AML-193 (cell line): ENCODE data around the gene RABL6.
"Not testable (repeated sequence)": the region's sequence is repeated elsewhere in the genome, so short reads cannot be mapped to it uniquely, and the experiment has no call there.

Experiments used
- DNase-seq, 2 experiments: peaks; one replicate each; lab custom pipeline; 2025; lab: John Stamatoyannopoulos, UW

Gene RABL6

DNA sequence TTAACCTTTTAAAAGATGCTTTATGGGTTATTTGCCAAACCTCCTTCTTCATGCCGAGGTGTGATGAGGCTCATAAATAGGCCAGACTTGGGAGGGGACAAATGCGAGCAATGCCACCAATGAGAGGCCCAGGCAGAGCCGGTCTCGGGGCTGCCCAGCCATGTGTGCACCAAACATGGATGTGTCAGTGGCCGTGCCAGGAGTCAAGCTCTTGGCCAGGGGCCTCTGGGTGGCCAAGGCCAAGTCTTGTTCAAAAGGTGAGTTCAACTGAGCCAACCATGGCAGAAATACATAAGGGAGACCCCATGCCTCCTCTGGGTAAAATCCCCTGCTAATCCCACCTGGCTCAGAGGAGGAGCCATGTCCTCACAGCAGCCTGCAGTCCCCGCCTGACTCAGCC, 32.6 kb upstream of the RABL6 start:
- no peak for DNase-seq

DNA sequence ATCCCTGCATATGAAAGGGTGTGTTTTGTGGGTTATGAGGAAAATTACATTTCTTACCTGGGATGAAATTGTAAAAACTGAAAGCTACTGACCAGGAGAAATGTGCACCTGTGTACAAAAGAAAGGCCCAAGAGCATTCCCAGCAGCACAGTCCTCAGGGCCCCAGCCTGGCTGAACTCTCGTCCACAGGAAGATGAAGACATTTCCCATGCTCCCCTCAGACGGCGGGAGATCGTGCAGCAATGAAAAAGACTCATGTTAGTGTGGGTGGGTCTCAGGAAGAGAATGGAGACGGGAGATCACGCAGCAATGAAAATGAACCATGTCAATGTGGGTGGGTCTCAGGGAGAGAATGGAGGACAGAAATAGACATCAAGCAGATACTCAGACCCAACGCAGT, 30.8 kb upstream of the RABL6 start:
- DNase-seq = no peak

DNA sequence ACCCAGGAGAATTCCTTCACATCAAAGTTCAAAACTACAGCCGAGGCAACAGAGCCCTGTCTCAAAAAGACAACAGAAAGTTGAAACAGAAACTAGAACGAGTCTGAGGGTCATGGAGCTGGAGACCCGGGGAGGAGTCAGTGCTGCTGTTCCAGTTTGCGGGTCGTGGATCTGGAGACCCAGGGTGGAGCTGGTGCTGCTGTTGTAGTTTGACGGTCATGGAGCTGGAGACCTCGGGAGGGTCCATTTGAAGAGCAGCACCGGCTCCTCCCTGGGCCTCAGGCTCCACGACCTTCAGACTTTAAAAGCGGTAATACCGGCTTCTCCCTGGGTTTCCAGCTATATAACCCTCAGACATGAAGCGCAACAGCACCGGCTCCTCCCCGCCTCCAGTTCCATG, 30.4 kb upstream of the RABL6 start:
- no peak for DNase-seq

DNA sequence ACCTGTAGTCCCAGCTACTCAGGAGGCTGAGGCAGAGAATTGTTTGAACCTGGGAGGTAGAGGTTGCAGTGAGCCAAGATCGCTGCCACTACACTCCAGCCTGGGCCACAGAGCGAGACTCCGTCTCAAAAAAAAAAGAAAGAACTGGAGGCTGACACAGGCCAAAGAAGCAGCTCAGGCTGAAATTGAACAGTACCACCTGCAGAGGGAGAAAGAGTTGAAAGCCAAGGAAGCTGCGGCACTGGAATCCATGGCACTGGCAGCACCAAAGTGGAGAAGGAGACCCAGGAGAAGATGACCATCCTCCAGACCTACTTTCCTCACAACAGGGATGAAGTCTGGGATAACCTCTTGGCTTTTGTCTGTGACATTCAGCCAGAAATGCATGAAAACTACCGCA, 27.9 kb upstream of the RABL6 start:
- DNase-seq = no peak

DNA sequence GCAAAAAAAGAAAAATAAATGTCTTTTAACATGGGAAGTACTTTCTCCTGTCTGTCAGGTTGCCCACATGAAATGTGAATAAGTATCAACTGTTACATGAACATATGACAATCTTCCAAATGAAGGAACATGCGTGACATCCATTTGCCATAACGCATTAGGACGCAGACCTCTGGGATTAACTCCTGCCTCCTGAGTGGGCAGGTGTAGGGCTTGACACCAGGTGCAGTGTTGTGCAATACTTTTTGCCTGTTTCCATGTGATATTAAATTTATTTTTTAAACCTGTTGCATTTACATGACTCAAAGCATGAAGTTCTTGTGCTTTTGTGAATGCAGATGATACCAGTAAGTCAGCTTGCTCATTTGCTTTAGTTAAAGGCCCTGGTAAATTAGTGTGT, 25.3 kb upstream of the RABL6 start:
- DNase-seq = no peak

DNA sequence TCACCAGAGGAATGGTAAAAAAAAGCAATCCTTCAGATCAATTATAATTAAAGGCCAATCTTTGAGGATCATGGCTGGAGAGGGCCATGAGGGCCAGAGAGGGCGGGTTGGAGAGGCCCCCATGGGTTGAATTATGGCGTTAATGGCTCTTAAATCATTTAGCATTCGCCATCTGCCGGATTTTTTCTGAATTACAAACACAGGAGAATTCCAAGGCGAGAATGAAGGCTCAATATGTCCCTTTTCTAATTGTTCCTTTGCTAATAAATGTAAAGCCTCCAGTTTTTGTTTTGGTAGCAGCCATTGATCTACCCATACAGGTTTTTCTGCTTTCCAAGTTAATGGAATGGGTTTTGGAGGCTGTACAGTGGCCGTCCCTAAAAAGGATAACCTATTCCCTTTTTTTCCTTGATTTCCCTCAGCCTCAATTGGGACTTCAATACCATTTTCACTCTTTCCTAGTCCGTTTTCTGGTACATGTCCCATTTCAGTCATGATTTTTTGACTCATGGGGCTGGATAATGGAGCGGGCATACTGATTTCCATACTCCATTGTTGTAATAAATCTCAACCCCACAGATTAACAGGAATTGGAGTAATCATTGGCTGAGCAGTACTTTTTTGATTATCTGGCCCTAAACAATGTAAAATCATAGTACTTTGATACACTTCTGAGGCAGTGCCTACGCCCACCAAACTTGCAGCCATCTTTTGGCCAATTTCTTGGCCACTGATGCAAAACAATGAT, 23.3 kb upstream of the RABL6 start:
- peak; percentile 13 to 18 for DNase-seq

DNA sequence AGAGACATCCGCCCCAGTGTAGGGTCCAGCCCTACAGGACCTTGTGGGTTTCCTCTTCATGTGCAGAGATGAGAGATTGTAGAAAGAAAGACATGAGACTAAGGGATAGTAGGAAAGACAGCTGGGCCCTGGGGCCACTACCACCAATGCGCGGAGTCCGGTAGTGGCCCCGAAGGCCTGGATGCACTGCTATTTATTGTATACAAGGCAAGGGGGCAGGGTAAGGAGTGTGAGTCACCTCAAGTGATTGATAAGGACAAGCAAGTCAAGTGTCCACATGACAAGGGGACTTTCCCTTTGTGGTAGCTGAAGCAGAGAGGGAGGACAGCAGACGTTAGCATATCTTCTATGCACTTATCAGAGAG, 22.8 kb upstream of the RABL6 start:
- DNase-seq = no peak

DNA sequence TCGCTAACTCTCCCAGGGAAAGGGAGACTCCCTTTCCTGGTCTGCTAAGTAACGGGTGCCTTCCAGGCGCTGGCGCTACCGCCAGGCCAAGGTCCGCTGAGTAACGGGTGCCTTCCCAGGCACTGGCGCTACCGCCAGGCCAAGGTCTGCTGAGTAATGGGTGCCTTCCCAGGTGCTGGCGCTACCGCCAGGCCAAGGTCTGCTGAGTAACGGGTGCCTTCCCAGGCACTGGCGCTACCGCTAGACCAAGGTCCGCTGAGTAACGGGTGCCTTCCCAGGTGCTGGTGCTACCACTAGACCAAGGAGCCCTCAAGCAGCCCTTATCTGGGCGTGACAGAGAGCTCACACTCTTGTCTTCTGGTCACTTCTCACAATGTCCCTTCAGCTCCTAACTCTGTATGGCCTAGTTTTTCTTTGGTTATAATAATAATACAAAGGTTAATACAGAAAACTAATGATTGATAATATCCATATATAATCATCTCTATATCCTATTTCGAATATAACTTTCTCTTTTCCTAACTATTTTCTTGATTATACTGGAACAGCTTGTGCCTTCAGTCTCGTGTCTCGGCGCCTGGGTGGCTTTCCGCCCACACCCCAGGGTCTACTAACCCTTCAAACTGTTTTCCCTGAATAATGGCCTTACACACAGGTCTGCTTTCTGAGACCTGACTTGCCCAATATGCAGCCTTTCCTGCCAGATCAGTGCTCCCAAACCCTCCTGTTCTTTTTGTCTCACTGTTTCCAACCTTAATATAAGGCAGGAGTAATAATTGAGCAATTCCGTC, 22.0 kb upstream of the RABL6 start:
- DNase-seq = not testable (repeated sequence)

DNA sequence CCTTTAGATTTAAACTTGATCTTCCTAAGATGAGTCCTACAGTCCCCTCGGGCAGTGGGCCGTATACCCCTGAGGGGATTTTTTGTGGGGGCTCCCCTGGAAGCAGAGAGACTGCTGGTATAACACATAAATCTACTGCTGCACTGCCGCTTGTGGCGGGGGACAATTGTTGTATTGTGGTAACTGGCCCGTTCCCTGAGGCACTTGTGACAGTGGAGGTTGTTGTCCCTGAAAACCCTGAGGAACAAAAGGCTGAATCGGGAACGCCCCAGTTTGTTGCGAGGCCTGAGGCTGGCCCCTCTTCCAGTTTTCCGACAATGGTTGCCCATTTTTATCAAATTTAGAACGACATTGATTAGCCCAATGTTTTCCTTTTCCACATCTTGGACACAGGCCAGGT, 21.3 kb upstream of the RABL6 start:
- no peak for DNase-seq

DNA sequence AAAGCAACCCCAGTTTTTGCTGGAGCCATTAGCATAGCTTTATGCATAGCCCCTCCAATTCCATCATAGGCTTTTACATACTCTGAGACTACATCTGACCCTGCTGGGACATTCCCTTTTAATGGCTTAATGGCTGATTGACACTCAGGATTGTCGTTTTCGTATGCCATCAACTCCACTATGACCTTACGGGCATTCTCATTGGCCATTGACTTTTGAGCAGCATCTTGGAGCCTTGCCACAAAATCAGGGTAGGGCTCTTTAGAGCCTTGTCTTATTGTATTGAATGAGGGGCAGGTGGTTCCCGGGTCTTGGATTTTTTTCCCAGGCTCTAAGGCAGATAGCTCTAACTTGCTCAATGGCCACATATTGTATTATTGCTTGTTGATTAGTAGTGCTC, 20.8 kb upstream of the RABL6 start:
- not testable (repeated sequence) for DNase-seq

DNA sequence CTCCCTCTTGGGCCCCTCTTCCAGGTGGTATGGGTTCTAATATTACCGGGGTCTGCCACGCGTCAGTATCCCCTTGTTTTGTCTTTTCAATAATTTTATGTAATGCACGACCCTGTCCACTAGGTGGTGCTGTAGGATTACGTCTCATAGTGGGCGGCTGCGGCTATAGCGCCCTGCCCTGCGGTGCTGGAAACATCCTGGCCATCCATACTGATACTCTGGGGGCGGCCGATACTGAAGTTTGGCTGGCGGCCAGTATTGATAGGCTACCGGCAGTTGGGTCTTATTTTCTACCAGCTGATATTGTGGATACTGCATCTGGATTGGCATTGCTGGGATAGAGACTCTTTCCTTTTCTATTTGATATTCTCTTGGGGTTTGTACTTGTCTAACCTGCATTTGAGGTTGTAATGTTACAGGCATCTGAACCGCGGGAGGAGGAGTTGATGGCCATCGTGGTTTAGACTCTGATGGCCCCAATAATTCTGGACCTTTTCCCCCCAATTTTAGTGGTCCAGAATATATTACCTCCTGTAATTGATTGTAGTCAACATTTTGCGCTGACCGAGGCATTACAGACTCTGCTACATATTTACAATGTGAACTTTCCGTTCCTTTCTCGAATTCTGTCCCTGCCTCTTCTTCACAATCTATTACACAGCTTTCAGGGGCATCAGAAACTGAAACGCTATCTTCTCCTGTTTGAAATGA, 19.9 kb upstream of the RABL6 start:
- DNase-seq = peak; percentile 42 to 65

DNA sequence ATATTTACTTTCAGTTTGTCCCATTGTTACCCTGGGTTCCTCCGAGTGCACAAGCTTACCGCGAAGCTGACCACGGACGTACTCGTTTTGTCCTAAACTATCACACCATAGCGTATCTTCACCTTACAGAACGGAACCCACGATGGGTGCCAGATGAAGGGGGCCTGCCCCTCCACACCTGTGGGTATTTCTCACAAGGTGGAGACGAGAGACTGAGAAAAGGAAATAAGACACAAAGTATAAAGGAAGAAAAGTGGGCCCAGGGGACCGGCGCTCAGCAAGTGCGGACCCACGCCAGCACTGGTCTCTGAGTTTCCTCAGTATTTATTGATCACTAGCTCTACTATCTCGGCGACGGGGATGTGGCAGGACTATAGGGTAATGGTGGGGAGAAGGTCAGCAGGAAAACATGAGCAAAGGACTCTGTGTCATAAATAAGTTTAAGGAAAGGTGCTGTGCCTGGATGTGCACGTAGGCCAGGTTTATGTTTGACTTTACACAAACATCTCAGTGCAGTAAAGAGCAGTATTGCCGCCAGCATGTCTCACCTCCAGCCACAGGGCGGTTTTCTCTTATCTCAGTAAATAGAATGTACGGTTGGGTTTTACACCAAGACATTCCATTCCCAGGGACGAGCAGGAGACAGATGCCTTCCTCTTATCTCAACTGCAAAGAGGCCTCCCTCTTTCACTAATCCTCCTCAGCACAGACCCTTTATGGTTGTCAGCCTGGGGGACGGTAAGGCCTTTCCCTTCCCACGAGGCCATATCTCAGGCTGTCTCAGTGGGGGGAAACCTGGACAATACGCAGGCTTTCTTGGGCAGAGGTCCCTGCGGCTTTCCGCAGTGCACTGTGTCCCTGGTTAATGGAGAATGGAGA, 18.9 kb upstream of the RABL6 start:
- not testable (repeated sequence) for DNase-seq

DNA sequence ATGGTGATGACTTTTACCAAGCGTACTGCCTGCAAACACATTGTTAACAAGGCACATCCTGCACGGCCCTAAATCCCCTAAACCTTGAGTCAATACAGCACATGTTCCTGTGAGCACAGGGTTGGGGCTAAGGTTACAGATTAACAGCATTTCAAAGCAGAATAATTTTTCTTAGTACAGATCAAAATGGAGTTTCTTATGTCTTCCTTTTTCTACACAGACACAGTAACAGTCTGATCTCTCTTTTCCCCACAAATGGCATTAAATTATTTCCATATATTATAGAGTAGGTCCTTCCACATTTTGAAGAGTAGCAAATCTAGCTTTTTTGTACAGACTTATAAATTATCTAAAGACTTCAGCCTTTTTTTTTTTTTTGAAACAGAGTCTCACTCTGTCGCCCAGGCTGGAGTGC, 18.2 kb upstream of the RABL6 start:
- DNase-seq = no peak

DNA sequence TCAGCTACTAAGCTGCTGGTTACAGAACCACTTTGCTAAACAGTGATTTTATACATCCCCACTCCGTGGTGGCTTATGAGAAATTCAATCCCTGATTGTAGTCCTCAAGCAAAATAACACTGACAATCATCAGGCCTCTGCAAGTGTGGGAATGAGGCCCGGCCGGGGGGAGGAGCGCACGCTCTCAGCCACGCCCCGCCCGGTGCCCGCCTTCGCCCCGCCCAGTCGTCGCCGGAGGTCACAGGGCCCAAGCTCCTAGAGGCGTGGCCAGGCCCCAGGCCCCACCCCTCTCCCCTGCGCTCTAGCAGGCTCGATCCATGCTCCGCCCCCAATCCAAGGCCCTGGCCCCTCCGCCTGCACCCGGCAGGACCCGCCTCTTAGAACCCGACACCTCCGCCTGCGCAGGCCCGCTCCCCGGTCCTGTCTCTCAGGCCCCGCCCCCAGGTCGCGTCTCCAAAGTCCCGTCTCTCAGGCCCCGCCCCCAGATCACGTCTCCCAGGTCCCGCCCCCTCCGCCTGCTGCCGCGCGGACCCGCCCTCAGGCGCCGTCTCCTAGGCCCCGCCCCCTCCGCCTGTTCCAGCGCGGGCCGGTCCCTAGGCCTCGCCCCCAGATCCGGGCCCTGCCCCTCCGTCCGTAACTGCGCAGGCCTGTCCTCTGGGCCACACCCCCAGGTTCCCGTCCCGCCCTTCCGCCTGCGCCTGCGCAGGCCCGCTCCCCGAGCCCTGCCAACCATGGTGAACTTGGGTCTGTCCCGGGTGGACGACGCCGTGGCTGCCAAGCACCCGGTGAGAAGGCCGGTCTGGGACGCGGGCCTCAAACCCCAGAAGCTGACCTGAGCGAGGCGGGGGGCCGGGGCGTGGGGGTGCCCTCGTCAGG, 16.9 kb upstream of the RABL6 start, which contains the start of gene TMEM141:
Gene TMEM141 (plus strand): TSS at position 705 of the 876 bp plus-strand sequence. CDS start 27 bp downstream, at position 732.
- peak; percentile 95 to 98 for DNase-seq

DNA sequence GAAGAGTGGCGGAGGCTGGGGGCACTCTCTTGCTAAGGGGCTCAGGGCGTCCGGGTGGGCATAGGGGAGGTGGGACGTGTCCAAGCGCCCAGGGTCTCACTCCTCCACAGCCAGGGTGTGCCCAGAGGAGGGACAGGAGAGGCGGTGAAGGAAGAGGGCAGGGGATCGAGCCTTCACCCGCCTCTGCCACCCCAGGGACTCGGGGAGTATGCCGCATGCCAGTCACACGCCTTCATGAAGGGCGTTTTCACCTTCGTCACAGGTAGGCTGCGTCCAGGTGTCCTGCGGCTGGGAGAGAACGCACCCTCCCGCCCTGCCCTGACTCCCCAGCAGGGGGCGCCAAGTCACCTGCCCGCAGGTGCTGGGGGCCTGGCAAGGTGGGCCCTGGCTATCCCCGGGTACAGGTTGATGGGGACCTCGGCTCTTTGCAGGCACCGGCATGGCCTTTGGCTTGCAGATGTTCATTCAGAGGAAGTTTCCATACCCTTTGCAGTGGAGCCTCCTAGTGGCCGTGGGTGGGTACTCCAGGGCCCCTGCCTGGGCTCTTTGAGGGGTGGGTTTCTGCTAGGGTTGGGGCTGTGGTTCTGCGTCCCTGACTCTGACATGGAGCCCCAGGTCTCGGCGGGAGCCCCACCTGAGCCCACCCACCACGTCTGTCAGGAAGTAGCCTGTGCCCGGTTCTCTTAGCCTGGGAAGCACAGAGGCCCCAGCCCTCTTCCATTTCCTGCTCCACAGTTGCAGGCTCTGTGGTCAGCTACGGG, 16.1 kb upstream of the RABL6 start:
- peak; percentile 39 to 47 for DNase-seq

DNA sequence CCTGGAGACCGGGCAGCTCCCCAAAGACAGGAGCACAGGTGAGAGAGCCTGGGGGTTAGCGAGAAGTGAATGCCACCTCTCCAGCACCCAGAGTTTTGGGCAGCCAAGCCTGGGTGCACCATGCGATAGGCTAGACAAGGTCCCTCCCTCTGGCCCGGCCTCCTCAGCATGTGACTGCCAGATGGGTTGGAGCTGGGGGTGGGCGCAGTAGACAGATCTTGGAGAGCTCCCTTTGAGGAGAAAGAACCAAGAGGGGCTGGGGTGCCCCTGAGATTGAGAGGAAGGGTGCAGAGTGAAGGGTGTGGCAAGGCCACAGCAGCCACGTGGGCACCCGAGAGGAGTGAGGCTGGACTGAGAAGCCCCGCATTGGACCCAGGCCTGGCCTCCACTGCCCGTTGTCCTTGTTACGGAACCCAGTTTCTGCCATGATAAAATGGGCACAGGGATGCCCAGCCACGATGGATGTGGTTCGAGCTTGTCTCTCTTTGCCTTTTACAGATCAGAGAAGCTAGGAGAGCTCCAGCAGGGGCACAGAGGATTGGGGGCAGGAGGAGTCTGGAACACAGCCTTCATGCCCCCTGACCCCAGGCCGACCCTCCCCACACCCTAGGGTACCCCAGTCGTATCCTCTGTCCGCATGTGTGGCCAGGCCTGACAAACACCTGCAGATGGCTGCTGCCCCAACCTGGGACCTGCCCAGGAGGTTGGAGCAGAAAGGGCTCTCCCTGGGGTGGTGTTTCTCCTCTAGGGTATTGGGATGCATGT, 15.2 kb upstream of the RABL6 start:
- DNase-seq = no peak

DNA sequence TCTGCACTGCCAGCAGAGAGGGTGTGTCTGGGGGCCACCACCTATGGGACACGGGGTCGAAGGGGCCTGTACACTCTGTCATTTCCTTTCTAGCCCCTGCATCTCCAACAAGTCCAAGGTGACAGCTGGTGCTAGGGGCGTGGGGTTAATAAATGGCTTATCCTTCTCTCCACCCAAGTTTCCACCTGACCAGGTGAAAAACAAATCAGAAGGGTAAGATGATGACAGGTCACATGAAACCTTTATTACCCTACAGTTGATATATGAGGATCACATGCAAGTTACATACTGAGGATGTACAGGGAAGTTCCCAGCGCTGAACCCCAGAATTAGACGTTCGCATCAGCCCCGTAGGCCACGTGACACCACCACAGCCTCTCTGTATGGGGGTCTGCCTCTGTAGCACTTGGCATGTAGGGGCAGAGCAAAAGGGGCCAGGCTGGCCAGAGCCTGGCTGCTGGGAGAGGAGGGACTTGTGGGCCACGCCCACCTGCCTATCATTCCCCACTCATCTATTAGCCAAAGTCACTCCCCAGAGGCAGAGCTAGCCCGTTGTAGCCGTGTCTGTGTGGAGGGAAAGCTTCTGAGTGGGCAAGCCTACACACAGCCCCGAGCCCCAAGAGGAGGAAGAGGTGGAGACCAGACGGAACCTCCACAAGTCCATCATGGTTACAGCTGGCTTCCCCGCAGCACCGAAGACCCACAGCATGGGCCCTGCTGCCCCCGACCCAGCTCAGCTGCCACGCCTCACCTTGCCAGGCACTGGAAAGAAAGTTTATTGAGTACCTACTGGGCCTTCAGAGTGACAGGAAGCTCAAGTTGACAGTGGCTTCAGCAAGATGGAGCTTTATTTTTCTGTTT, 14.4 kb upstream of the RABL6 start:
- no peak for DNase-seq

DNA sequence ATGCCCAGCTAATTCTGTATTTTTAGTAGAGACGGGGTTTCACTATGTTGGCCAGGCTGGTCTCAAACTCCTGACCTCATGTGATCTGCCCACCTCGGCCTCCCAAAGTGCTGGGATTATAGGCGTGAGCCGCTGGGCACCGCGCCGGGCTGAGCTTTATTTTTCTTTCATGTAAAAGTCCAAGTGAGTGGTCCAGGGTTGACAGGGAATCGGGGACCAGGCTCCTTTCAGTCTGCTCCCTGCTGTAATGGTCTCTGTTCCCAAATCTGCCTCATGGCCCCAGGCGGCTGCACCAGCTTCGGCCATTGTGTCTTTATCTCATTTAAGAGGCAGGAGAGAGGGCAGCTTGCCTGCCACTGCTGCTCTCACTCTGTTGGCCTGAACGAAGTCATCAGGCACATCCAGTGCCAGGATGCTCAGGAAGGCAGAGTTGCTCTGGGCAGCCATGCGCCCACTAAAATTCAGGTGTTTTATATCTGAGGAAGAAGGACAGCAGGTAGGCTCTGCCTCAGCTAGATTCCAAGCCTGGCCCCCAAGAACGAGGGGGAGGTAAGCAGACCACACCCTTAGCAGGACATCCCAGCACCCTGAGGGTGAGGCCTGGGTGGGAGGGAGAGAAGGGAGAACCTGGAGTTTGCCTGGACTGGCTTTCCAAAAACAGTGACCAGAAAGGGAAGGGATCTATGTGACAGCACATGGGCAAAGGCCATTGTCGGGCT, 13.3 kb upstream of the RABL6 start:
- no peak for DNase-seq
